ENCODE results near the gene IRX4. TPM values are rescaled to one million over a fixed set of nuclear protein-coding genes. Genes with fewer than 3 reads are reported as not detected.

IRX4 gene
- total and polyA plus RNA-seq, 2 of the 4 experiments (the other 2 are of a cell fraction), result not detected

DNA sequence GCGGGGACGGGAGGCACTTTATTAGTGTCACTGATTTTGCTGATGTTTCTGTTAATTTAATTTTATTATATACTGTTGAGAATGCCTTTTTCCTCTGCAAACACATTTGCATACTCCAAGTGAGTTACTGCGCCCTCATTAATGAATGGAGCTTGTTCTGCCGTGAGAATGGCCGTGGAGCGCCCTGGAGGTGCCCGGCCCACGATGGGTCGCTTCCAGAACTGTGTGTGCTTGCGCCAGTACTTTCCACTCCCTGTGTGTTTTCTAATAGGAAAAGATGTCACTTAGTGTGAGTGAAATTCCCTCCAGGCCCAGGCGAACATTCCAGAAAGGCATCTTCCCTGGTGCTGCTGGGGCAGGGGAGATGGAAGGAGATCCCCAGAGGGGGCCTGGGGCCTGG is 51.5 kb downstream of the IRX4 start:
- Histone ChIP-seq H3K4me2 (ENCODE audit: low read depth, low read length) (no peak overlapping the region), H2BK5ac (ENCODE audit: low read depth, low read length, poor library complexity, severe bottlenecking) (no peak overlapping the region), H2BK120ac (ENCODE audit: low read depth, low read length) (no peak overlapping the region), H3K9me3 (ENCODE audit: control insufficient read depth, insufficient read depth, low read length) (no peaks in the 10 kb centered on the region), H3K56ac (ENCODE audit: extremely low read depth, insufficient read depth, low read length) (no peak overlapping the region), H2AFZ (replicated peaks; ENCODE audit: low read length, poor library complexity) (no peak overlapping the region), H4K8ac (ENCODE audit: low read depth in 2 of 2, low read length in 2 of 2) (no peak overlapping the region), H3K4me3 (ENCODE audit: insufficient read depth, low read depth, low read length) (no peak overlapping the region), H3K23ac (ENCODE audit: low read depth, low read length) (no peak overlapping the region), H4K91ac (ENCODE audit: insufficient read depth, low read depth, low read length) (no peak overlapping the region), H4K5ac (ENCODE audit: low read depth, low read length) (no peak overlapping the region), H2BK20ac (ENCODE audit: low read depth, low read length) (no peak overlapping the region), H2AK5ac (ENCODE audit: low read depth, low read length) (no peak overlapping the region), H3K4ac (ENCODE audit: low read depth, low read length) (no peak overlapping the region), H2AK9ac (replicated peaks; ENCODE audit: low read depth, low read length, poor library complexity) (no peak overlapping the region), H3K79me1 (ENCODE audit: low read depth in 1 of 2, low read length in 2 of 2) (no peaks in the 10 kb centered on the region), H3K27me3 (ENCODE audit: control insufficient read depth, insufficient read depth, low read length) (peaks cover 25% of the 10 kb centered on the region), H3K9me1 (ENCODE audit: insufficient read depth, low read length) (0 out of 2 replicates have a peak, but pooled peaks cover 2% of the 10 kb centered on the region), H3K18ac (ENCODE audit: low read depth, low read length) (no peak overlapping the region), H3K4me1 (ENCODE audit: control insufficient read depth, insufficient read depth, low read length) (no peaks in the 10 kb centered on the region; the same call in 1 of the 2 replicates), H3K9ac (ENCODE audit: low read depth, low read length) (no peak overlapping the region), H3K27ac (ENCODE audit: insufficient read depth, low read length) (no peak overlapping the region), H3K14ac (replicated peaks; ENCODE audit: low read depth, low read length) (no peak overlapping the region), H2BK15ac (ENCODE audit: low read depth, low read length) (no peak overlapping the region), H3K36me3 (ENCODE audit: control insufficient read depth, insufficient read depth, low read length) (peaks cover 3% of the 10 kb centered on the region), H4K20me1 (ENCODE audit: insufficient read depth, low read length) (no peaks in the 10 kb centered on the region)
- dilution Hi-C loops (cut with HindIII; ENCODE audit: low sequenced_read_pairs, unreplicated experiment) (no loop called here), in situ Hi-C loops (cut with MboI; ENCODE audit: low sequenced_read_pairs) (no loop called here), intact Hi-C loops (cut with micrococcal nuclease) (no loop called here)
- POLR2A ChIA-PET (ENCODE audit: unreplicated experiment), result no interaction called here
- DNase-seq, result no peak
- no TSS peak for BruUV-seq (replicated peaks)
- no peak for ATAC-seq (ENCODE audit: low read depth)
- TF ChIP-seq MAZ (IDR thresholded peaks at IDR 0.05; ENCODE audit: borderline replicate concordance, low read depth, low read length) (no peak), FOS (IDR thresholded peaks at IDR 0.05; ENCODE audit: low read depth, low read length) (no peak), SMC3 (IDR thresholded peaks at IDR 0.05; ENCODE audit: low read depth, low read length) (no peak), BHLHE40 (IDR thresholded peaks at IDR 0.05; ENCODE audit: low read depth, low read length) (no peak), RFX5 (IDR thresholded peaks at IDR 0.05; ENCODE audit: low read depth, low read length) (no peak), CEBPB (IDR thresholded peaks at IDR 0.05; ENCODE audit: low read depth, low read length) (no peak)
- TF ChIP-seq, protein P1, sequence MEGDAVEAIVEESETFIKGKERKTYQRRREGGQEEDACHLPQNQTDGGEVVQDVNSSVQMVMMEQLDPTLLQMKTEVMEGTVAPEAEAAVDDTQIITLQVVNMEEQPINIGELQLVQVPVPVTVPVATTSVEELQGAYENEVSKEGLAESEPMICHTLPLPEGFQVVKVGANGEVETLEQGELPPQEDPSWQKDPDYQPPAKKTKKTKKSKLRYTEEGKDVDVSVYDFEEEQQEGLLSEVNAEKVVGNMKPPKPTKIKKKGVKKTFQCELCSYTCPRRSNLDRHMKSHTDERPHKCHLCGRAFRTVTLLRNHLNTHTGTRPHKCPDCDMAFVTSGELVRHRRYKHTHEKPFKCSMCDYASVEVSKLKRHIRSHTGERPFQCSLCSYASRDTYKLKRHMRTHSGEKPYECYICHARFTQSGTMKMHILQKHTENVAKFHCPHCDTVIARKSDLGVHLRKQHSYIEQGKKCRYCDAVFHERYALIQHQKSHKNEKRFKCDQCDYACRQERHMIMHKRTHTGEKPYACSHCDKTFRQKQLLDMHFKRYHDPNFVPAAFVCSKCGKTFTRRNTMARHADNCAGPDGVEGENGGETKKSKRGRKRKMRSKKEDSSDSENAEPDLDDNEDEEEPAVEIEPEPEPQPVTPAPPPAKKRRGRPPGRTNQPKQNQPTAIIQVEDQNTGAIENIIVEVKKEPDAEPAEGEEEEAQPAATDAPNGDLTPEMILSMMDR (conservative IDR thresholded peaks at IDR 0.05; ENCODE audit: low read depth, low read length), result no peak
- WGBS, 2 experiments (ENCODE audit: extremely low coverage in 2 of 2, insufficient read length in 1 of 2), result 96% methylated on average over 4 of the region's 11 CpGs; no CpG with 5 or more reads in 1 of the 2 experiments
- CTCF ChIA-PET, result no interaction called here
